ENCODE results near the gene SARS1. TPM values are rescaled to one million over a fixed set of nuclear protein-coding genes. Genes with fewer than 3 reads are reported as not detected.

SARS1 gene
- total and polyA plus RNA-seq, 2 of the 8 experiments (the other 6 are each of a cell fraction or from before 2014, with no cell fraction given): 83.1 to 146 TPM

- peak; percentile 78 to 91 (median 89) for TF ChIP-seq CTCF (IDR thresholded peaks at IDR 0.05; ENCODE audit: control extremely low read depth in 1 of 3, insufficient read depth in 1 of 3, low read depth in 1 of 3, low read length in 3 of 3)
- 0 out of 2 replicates have a peak, but pooled peaks have one; percentile 41 for TF ChIP-seq SP4 (IDR thresholded peaks at IDR 0.05; ENCODE audit: low read length)
- TF ChIP-seq TAF7 (optimal IDR thresholded peaks at IDR 0.05; ENCODE audit: borderline replicate concordance, low read depth, low read length): peak; percentile 29
- TF ChIP-seq SRF (IDR thresholded peaks at IDR 0.05; ENCODE audit: low read depth, low read length): no peak
- no peak for TF ChIP-seq ATF3 (IDR thresholded peaks at IDR 0.05; ENCODE audit: insufficient read depth, low read depth, low read length)
Measured at GRCh38 chr1:109239409-109240068, 25.8 kb downstream of the SARS1 start (continued).
